ENCODE results near the gene AGBL4. TPM values are rescaled to one million over a fixed set of nuclear protein-coding genes. Genes with fewer than 3 reads are reported as not detected.

AGBL4 gene
- polyA plus RNA-seq, 3 donors, result 0.05 TPM; not detected in 2

DNA sequence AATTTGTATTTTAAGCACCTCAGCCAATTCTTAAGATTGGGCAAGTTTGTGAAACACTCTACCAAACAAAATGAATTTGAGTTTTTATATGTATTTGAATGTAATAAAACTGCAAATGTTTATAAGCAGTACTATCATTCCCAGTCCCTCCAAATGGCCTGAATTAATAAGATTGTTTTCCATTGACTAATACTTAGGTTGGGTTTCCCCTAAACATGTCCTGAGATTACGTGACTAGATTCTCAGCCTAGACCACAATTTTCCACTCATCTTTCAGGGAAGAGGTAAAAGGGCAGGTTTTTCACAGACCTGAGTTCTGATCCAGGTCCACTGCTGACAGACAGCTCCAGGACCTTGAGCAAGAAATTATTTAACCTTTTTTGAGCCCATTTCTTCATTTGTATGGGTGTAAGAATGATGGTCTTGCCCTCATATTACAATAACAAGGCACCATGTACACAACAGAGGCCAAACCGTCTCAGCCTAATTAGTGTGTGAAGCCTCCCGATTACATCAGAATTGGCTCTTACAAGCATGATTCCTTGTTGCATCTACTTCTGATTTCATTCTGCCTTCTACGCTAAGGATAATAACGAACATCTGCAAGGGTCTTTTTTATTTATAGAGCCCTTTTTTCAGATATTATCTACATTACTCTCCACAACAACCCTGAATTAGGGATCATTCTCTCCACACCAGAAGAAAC lies 1298.3 kb downstream of the AGBL4 start:
- no peak overlapping the region for H2AFZ ChIP-seq (ENCODE audit: insufficient read depth, low read depth, low read length, poor library complexity, severe bottlenecking)
- DNase-seq, result no peak
- no peaks in the 10 kb centered on the region for H3K36me3 ChIP-seq (replicated peaks in 1 of 2; ENCODE audit: control insufficient read depth in 1 of 2, insufficient read depth in 2 of 2, low read length in 2 of 2)
- no peak overlapping the region for H3K27ac Mint-ChIP-seq
- H3K4me3 Mint-ChIP-seq, result no peak overlapping the region
- H3K27me3 ChIP-seq (ENCODE audit: control insufficient read depth in 2 of 2, insufficient read depth in 2 of 2, low read length in 2 of 2), result no peaks in the 10 kb centered on the region
- H3K9me3 Mint-ChIP-seq, result no peaks in the 10 kb centered on the region
- TF ChIP-seq CTCF (IDR thresholded peaks at IDR 0.05), result no peak
- no peaks in the 10 kb centered on the region for H3K4me1 Mint-ChIP-seq
- no peaks in the 10 kb centered on the region for H3K4me1 ChIP-seq (ENCODE audit: control insufficient read depth in 1 of 2, insufficient read depth in 2 of 2, low read length in 2 of 2)
- H3K36me3 Mint-ChIP-seq, result no peaks in the 10 kb centered on the region
- 92% methylated on average over 2 of the region's 5 CpGs for WGBS (ENCODE audit: insufficient coverage)
- no peak overlapping the region for H3K4me2 ChIP-seq (replicated peaks; ENCODE audit: extremely low read depth, low read length, poor library complexity, severe bottlenecking)
- H4K20me1 ChIP-seq (ENCODE audit: insufficient read depth, low read length), result no peaks in the 10 kb centered on the region
- no peak overlapping the region for H3K9ac ChIP-seq (ENCODE audit: insufficient read depth, low read length, poor library complexity, severe bottlenecking)
- no peaks in the 10 kb centered on the region for H3K79me2 ChIP-seq (ENCODE audit: insufficient read depth, low read length)
- no peaks in the 10 kb centered on the region for H3K9me3 ChIP-seq (replicated peaks in 1 of 2; ENCODE audit: control insufficient read depth in 1 of 2, insufficient read depth in 1 of 2, low read length in 2 of 2)
- H3K27ac ChIP-seq (ENCODE audit: low read depth in 1 of 2, low read length in 2 of 2), result no peak overlapping the region
- intact Hi-C loops (cut with micrococcal nuclease), result no loop called here
- peaks cover 0 to 3% (median 0%) of the 10 kb centered on the region in 3 donors for H3K27me3 Mint-ChIP-seq (ENCODE audit: low read depth in 3 of 3)
- H3K4me3 ChIP-seq (replicated peaks in 1 of 3; ENCODE audit: low read depth in 2 of 3, low read length in 3 of 3), result no peak overlapping the region

GRCh38 chr1:48720929-48721328 lies 1302.8 kb downstream of the AGBL4 start:
- Histone ChIP-seq H3K79me2 (ENCODE audit: insufficient read depth, low read length) (no peaks in the 10 kb centered on the region), H3K9me3 (replicated peaks in 1 of 2; ENCODE audit: control insufficient read depth in 1 of 2, insufficient read depth in 1 of 2, low read length in 2 of 2) (no peaks in the 10 kb centered on the region), H3K4me2 (replicated peaks; ENCODE audit: extremely low read depth, low read length, poor library complexity, severe bottlenecking) (no peak overlapping the region), H3K4me3 (replicated peaks in 1 of 3; ENCODE audit: low read depth in 2 of 3, low read length in 3 of 3) (no peak overlapping the region), H3K27ac (ENCODE audit: low read depth in 1 of 2, low read length in 2 of 2) (no peak overlapping the region), H3K36me3 (replicated peaks in 1 of 2; ENCODE audit: control insufficient read depth in 1 of 2, insufficient read depth in 2 of 2, low read length in 2 of 2) (no peaks in the 10 kb centered on the region), H4K20me1 (ENCODE audit: insufficient read depth, low read length) (no peaks in the 10 kb centered on the region), H3K27me3 (ENCODE audit: control insufficient read depth in 2 of 2, insufficient read depth in 2 of 2, low read length in 2 of 2) (no peaks in the 10 kb centered on the region), H3K9ac (ENCODE audit: insufficient read depth, low read length, poor library complexity, severe bottlenecking) (no peak overlapping the region), H3K4me1 (ENCODE audit: control insufficient read depth in 1 of 2, insufficient read depth in 2 of 2, low read length in 2 of 2) (no peaks in the 10 kb centered on the region), H2AFZ (ENCODE audit: insufficient read depth, low read depth, low read length, poor library complexity, severe bottlenecking) (no peak overlapping the region)
- Mint-ChIP-seq H3K27me3 (ENCODE audit: low read depth in 3 of 3) (peaks cover 0 to 2% (median 0%) of the 10 kb centered on the region in 3 donors), H3K36me3 (no peaks in the 10 kb centered on the region), H3K27ac (no peak overlapping the region), H3K4me1 (no peaks in the 10 kb centered on the region), H3K9me3 (no peaks in the 10 kb centered on the region), H3K4me3 (no peak overlapping the region)
- intact Hi-C loops (cut with micrococcal nuclease), result no loop called here
- no peak for TF ChIP-seq CTCF (IDR thresholded peaks at IDR 0.05)
- no peak for DNase-seq
